NCI-H1417 (cell line): ENCODE measurements around the gene LTB4R.

Experiments
- DNase-seq, 3 experiments: peaks; one replicate each; lab custom pipeline; 2025; lab: John Stamatoyannopoulos, UW

The LTB4R gene, protein sequence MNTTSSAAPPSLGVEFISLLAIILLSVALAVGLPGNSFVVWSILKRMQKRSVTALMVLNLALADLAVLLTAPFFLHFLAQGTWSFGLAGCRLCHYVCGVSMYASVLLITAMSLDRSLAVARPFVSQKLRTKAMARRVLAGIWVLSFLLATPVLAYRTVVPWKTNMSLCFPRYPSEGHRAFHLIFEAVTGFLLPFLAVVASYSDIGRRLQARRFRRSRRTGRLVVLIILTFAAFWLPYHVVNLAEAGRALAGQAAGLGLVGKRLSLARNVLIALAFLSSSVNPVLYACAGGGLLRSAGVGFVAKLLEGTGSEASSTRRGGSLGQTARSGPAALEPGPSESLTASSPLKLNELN

DNA sequence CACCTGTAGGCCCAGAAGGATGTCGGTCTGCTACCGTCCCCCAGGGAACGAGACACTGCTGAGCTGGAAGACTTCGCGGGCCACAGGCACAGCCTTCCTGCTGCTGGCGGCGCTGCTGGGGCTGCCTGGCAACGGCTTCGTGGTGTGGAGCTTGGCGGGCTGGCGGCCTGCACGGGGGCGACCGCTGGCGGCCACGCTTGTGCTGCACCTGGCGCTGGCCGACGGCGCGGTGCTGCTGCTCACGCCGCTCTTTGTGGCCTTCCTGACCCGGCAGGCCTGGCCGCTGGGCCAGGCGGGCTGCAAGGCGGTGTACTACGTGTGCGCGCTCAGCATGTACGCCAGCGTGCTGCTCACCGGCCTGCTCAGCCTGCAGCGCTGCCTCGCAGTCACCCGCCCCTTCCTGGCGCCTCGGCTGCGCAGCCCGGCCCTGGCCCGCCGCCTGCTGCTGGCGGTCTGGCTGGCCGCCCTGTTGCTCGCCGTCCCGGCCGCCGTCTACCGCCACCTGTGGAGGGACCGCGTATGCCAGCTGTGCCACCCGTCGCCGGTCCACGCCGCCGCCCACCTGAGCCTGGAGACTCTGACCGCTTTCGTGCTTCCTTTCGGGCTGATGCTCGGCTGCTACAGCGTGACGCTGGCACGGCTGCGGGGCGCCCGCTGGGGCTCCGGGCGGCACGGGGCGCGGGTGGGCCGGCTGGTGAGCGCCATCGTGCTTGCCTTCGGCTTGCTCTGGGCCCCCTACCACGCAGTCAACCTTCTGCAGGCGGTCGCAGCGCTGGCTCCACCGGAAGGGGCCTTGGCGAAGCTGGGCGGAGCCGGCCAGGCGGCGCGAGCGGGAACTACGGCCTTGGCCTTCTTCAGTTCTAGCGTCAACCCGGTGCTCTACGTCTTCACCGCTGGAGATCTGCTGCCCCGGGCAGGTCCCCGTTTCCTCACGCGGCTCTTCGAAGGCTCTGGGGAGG is at the start of gene LTB4R:
Gene LTB4R, plus strand, starts transcription at position 857 of the 959 bp plus-strand sequence. CDS start 4,150 bp downstream, outside the sequence.
- DNase-seq = peak; percentile 85 to 97 (median 96)

DNA sequence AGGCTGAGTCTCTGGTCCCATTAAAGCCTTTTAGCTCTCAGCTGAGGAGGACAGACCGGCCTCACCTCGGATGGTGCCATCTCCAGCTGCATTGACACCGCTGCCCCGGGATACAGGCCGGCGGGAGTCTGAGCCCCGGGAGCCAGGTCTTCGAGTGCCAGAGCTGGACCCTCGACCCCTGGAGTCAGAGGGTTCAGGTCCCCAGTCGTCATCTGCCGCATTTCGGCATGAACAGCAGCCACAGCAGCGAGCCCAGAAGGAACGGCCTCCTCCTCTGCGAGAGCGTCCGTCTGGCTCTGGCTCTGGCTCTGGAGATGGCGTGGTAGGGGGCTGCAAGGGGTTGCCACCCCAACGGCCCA is 49.4 kb upstream of the LTB4R start:
- no peak for DNase-seq

DNA sequence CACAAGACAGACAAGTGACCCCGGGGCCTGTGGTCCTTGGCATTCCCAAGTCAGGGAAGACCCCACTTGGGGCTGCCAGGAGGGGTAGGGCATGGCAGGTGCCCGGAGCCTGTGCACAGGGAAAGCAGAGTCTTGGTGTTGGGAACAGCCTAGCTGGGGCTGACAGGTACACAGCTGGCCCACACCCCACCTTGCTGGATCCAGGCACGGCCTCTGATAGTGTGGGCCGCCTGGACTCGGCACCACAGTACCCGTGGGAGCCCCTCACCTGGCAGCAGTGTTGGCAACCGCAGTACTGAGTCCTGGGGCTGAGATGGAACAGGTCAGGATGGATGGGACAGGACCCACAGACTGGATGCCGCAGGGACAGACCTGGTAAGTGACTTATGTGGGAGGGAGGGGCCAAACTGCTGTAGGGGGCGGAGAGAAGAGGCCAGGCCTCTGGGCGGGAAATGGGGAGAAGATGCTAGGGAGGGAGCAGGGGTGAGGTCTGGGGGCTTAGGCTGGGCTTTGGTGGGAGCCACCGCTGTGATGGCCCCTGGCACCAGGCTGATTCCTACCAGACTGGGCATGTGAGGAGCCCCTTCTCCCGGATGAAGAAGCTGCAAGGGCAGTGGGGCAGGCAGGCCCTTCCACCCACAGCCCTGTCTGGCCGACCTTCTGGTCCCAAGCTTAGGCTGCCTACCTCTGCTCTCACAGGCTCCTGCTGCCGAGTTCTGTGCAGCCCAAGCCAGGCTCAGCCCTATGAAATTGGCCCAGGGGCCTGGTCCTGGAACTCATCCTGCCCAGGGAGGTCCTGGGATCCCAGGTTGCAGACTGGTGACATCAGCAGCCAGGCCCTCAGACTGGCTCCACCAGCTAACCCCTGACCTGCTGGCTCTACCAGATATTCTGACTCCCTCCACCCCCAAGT is 48.2 kb upstream of the LTB4R start, which contains the start of gene TGM1:
Gene TGM1, minus strand, starts transcription at position 357 of the 913 bp plus-strand sequence. CDS start 825 bp downstream, outside the sequence.
- DNase-seq = no peak

DNA sequence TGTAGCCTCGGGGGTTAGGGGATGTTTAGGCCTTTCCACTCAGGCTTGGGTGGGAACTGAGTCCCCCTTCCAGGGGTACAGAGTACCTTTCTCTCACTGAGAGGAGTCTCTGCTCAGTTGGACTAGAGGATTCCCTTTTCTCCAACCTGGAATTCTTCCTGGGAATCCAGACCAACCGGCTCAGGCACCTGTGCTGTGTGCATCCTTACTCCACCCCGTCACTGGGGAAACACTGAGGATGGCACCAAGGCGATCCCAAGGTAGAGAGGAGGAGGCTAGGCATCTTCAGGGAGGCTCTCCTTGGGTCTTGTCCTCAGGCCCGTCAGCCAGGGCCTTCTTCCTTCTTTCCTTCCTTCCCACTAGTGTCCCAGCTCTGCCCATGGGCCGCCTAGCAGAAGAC is 47.5 kb upstream of the LTB4R start:
- no peak for DNase-seq

DNA sequence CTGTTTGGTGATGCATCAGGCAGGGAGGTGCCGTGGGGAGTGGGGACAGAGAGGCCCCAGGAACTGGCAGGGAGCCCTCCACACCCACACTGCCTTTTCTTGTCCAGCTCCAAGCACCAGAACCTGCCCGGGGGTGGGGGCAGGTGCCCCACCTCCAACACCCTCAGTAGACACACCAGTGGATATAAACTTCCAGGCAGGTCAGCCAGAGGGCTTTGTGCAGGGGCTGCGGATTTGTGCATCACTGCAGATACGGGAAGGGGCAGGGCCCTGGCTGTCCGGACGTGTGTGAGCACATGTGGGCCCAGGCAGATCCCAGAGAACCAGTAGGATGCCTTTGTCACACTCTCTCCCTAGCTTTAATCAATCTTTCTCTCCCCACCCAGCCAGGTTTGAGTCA is 47.0 kb upstream of the LTB4R start:
- DNase-seq = no peak

DNA sequence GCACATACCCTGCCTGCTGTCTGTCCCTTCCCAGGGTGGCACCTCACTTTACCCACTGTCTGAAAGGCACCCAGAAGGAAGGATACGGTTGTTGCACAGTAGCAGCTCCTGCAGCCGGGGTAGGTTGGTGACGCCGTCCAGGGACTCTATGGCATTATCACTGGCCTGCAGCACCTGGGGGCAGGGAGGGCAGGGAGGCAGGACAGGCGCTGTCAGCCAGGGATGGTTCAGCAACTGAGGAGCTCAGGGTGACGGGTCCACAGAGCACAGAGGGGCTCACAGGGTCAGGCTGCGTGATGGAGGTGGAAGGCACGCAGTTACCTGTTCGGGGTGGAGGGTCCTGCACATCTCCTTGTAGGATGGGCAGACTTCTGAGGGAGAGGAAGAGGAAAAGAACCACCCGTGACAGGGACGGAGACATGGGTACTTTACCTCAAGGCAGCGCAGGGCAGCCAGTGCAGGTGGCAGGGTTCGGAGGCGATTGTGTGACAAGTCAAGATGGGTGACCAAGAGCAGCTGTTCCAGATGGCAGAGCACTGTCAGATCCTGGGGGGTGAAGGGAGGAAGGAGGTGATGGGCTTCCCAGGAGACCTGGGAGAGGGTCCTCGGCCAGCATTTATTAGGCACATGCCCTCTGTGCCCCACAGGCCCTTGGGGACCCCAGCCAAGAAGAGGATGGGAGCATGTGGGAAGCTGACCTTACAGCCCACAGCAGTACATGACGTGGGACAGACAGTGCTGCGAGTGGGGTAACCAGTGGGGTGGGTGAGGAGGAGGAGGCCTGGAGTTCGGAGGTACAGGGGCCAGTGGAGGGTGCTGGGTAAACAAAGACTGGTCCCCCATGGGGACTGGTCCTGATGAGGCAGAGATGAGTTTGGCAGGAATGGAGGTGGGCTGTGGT is 44.7 kb upstream of the LTB4R start:
- DNase-seq = no peak

DNA sequence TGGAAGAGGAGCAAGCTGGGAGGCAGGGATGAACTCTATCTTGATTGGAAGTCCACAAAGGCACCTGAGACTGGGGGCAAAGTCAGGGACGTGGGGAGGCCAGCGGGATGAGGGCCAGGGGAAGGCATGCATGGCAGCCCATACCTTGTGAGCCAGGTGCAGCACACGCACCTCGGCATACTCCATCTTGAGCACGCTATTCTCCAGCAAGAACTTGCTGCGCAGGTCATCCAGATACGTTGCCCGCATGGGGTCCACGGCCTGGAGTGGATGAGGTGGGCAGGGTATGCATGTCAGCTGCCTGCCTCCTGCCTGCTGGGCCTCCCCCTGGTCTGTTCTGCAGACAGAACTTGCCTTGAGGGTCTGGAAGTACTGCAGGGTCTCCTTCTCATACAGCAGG is 43.8 kb upstream of the LTB4R start:
- no peak for DNase-seq

DNA sequence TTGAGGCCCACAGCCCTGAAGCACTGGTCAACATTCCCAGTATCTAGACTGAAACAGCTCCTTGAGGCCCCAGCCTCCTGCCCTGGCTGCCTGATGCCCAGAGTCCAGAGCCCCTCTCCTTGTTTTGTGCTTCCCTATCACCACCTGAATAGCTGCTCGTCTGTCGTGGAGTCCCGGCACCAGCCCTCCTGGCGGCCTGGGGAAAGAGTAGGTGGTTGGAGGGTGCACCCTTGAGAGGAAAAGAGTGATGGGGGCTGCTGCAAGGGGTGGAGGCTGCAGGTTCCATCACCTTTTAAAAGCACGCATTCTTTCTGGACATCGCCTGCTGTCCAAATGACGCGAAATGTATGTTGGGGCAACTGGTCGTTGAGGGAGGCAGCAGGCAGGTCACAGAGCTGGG is 43.1 kb upstream of the LTB4R start:
- no peak for DNase-seq

DNA sequence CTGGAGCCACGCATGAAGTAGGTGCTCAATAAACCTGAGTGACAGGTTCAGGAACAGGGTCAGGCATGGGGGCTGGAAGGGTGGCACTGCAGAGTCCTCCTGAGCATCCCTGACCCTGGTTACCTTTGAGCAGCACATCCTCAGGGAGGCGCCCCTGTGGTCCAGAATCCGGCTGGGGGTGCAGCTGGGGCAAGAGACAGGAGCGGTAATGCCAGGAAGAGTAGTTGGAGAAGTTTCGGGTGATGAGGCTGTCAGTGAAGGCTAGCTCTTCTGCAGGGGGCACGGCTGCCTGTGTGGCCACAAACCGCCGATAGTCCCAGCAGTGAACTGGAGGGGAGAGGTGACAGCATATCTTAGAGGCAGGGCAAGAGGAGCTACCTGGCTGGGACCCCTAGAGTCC is 41.9 kb upstream of the LTB4R start:
- no peak for DNase-seq

DNA sequence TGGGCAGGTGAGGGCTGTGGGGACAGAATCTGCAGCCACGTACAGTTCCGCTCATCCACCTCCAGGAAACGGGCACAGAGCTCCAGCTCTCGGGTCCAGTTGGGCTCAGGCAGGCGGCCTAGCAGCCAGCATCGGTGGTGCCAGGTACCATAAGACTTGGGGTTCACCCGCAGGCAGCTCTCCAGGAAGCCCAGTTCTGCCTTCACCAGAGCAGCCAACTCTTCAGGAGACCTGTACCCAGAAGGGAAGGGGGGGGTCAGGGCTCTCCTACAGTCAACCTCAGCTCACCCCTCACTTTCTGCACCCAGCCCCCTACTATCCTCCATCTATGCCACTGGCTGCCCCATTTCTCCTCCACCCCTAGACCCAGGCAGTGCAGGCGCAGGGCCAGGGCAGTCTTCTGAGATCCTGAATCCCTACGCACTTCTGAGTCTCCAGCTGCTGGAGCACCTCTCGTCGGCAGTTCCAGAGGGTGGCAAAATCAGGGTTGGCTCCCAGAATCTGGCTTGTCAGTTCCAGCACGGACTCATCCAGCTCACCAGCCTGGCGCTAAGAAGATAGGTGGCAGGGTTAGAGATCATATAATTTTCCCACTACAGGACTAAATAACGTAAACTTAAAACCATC is 41.3 kb upstream of the LTB4R start:
- no peak for DNase-seq

DNA sequence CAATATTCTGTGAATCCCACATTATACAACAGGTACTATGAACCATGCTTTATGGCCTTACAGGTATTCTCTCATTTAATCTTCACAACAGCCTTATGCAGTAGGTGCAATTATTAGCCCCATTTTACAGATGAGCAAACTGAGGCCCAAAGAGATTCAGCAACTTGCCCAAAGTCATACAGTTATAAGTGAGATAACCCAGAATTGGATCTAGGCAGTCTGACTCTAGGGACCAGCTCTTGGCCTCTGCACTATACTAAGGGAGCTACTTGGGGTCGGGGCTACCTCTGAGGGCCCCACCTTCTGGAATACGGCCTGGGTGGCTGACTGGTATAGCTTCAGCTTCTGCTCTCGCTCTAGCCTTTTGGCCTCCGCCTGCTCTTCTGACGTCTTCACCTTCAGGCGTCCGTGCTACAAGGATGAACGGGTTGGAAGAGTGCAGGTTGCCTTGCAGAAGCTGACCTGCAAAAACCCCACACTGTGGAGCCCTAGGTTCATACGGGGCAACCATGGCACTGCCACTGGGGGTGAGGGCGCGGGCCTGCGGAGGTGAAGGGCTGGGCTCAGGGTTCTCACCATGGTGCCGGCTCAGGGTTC is 40.7 kb upstream of the LTB4R start:
- no peak for DNase-seq

DNA sequence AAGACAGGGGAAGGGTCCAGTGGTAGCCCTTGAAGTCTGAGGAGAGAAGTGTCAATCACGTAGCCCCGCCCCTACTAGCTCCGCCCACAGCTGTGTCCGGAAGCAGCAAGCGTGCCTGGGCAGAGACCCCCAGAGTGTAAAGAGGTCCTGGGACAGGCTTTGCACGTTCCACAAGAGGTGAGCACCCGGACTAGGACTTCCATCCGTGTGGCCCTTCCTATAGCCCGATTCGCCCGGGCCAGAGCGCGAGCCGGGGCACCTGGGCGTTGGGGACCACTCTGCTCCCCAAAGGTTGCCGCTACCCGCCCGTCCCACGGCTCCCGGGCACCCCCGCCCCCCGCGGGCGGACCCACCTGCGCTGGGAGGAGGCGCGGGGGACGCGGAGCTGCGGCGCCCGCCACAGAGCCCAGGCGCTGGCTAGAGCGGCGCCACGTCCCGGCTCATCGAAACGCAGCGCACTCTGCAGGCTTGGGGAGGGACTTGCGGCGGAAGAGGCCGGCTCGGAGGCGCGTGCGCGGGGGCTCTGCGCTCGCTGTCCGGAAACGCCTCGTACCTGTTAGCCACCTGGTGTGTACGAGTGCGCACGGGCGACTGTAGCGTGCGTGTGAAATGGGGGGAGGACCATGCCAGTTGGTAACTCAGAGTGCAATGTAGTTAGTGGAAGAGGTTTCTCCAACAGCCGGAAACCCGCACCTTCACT is 40.0 kb upstream of the LTB4R start, which contains the start of gene RABGGTA:
Gene RABGGTA, minus strand, starts transcription at position 464 of the 700 bp plus-strand sequence. CDS start 482 bp downstream, outside the sequence.
- DNase-seq = peak; percentile 94 to 98 (median 96)

DNA sequence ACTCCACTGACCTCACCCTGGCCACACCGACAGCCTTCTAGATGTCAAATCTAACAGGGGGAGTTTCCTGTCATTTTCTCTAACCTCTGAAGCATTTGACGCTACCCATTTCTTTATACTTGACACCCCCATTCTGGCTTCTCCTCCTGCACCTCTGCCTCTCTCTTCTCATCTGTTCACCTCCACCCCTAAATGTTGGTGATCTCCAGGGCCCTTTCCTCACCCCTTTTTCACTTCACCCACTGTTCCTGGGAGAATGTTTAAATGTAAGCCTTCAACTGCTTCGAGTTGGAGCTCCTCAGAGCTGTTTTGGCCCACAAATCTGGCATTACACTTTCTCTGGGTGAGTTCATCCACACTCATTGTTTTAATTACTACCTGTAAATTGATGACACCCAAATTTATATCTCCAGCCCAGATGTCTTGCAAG is 39.5 kb upstream of the LTB4R start:
- DNase-seq = no peak

DNA sequence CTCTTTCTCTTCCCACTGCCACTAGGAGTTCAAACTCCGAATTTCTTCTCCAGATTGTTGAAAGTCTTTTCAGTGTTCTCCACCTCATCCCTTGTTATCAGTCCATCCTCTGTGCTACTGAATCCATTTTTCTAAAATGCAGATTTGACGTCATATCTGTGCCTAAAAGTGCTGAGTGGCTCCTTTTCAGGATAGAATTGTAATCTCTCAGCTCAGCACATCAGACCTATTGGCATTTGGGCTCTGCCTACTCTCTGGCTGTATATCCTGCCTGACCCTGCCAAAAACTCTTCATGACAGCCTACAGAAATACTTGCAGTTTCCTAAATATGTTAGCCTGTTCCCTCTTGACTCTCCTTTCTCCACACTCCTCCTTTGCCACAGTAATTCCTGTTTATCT is 38.8 kb upstream of the LTB4R start:
- DNase-seq = no peak

DNA sequence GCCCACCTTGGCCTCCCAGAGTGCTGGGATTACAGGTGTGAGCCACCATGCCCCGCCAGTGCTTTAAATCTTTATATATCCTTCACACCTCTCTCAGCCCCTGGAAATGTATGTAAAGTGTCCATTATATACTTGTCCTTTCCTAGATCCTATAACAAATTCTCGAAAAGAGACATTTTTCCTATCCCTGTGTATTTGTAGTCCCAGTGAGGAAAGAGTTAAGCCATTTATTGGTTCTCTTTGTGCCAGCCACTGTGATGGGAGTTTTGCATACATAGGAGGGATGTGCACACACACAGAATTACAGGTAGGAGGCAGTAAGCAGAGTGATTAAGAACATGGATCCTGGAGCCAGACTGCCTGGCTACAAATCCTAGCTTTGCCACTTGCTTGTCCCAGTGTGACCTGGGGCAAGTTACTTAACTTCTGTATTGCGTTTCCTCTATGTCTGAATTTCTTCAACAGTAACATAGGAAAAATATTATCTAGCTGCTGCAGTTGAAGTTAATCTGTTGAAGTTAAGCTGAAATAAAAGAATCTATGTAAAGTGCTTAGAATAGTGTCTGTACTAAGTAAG is 37.8 kb upstream of the LTB4R start:
- no peak for DNase-seq

DNA sequence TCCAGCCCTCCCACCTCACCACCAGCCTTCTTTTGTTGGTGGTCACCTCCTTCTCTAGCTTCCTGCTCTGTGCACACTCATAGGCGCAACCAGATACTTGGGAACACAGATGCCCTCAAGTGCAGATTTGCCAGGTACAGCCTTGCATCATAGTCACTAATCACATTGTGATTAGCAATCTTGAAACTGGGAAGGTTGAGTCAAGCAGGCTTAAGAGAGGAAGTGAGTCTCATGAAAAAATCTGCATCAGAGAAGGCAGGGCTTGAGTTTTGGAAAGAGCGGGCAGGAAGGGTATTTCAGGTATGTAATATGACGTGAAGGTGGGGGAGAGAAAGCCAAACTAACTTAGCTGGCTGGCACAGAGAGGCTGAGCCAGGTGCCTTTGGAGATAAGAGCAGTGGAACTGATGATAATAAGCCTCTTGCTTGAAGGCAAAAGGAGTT is 37.2 kb upstream of the LTB4R start:
- no peak for DNase-seq

DNA sequence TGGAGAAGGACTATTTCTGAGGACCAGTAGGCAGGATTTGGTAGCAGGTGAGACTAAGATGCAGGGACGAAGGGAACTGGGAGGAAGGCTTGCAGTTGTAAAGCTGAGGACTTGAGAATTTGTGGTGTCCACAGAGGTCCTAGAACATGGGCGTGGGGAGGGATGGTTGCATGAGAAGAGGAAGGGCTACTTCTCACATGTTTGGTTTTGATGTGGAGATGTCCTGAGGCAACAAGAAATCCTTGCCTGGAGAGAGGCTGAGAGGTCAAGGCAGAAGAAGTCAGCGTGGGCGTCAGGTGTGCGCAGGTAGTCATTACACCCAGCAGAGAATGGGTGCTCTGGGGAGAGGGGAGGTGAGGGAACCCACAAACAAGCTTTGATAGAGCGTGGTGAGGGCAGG is 34.2 kb upstream of the LTB4R start:
- no peak for DNase-seq

DNA sequence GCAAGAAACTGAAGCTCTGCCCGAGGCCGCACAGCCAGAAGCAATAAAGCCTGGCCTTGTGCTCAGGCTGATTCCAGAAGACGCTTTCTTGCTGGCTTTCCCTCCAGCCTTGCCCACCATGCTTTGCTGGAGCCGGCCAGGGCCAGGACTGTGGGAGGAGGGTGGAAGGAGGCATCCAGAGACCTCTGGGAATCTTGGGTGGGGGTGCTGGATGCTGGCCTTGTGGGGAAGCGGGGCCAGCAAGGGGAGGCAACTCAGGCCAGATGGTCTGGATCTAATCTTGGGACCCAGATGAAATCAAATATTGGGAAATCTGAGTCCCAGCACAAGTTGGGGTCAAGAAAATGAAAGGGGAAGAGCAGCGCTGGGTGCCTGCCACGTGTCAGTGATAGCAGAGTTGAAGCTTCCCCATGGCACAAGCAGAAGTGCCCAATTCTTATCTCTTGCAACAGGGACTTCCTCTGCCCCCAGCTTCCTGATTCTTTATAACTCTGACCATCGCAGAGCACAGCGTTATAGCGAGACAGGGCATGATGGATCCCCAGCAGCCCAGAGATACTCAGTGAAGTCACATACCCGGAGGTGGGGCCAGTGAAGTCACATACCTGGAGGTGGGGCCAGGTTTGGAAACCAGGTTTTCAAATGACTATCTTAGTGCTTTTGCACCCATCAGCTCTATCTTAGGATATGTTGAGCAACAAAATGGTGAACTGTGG is 33.5 kb upstream of the LTB4R start:
- no peak for DNase-seq
